ENCODE results near the gene ZFY.

The ZFY gene

DNA sequence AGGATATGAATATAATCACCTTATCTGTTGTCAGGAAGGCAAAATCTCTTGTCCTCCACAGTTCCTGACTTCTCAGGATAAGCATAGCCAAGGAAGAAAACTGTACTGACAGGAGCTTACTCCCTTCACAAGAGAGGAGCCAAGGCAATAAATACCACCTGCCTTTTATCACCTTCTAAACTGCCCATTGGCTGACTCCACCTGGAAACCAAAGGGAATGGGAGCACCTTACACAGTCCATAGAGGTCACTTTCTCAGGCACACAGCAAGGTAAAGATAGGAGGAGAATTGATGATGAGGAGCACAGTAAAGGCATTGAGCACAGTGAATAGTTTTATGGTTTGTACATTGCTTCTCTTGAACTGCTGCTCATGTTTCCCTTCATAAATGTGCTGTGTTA is 72.8 kb downstream of the ZFY start:
- H3K9me3 ChIP-seq (ENCODE audit: control insufficient read depth, low read length) = no peaks in the 10 kb centered on the region
- no peaks in the 10 kb centered on the region for H3K36me3 ChIP-seq (ENCODE audit: control insufficient read depth, insufficient read depth, low read length)

DNA sequence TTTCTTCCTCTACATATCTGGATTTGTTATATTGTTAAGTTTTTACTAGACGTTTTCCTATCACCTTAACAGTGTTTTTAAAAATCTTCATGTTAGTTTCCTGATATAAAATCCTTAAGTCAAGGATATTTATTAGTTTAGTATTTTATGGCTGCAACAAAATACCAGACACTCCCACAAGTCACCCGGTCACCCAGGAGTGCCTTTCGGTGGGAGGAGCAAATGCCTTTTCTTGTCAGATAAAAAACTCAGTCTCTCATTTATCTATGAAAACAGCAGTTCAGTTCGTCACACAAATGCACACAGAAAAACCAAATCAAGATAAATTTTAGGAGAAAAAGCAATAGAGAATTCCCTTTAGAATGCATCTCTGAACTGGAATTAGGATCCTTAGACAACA is 77.0 kb downstream of the ZFY start:
- Histone ChIP-seq H3K4me3 (ENCODE audit: extremely low read depth, insufficient read depth, low read length, poor library complexity, severe bottlenecking) (no peak overlapping the region), H3K27ac (ENCODE audit: low read depth, low read length, severe bottlenecking) (no peak overlapping the region), H3K9me3 (ENCODE audit: control insufficient read depth, low read length) (no peaks in the 10 kb centered on the region), H3K36me3 (ENCODE audit: control insufficient read depth, insufficient read depth, low read length) (no peaks in the 10 kb centered on the region), H3K4me1 (ENCODE audit: control insufficient read depth, insufficient read depth, low read length, poor library complexity, severe bottlenecking) (peaks cover 3% of the 10 kb centered on the region)
- no CpG with 5 or more reads among the region's 4 CpGs for WGBS, 2 experiments (ENCODE audit: insufficient coverage in 2 of 2)

More for the DNA sequence above, 72.8 kb downstream of the ZFY start:
- no peak overlapping the region for H3K4me3 ChIP-seq (ENCODE audit: extremely low read depth, insufficient read depth, low read length, poor library complexity, severe bottlenecking)
- H3K27ac ChIP-seq (ENCODE audit: low read depth, low read length, severe bottlenecking) = no peak overlapping the region
- peaks cover 2% of the 10 kb centered on the region for H3K4me1 ChIP-seq (ENCODE audit: control insufficient read depth, insufficient read depth, low read length, poor library complexity, severe bottlenecking)

DNA sequence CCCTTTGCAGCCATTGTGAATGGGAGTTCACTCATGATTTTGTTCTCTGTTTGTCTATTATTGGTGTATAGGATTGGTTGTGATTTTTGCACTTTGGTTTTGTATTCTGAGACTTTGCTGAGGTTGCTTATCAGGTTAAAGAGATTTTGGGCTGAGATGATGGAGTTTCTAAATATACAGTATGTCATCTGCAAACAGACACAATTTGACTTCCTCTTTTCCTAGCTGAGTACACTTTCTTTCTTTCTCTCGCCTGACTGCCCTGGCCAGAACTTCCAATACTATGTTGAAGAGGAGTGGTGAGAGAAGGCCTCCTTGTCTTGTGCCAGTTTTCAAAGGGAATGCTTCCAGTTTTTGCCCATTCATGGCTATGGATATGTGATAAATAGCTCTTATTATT is 81.4 kb downstream of the ZFY start:
- Histone ChIP-seq H3K4me3 (ENCODE audit: extremely low read depth, insufficient read depth, low read length, poor library complexity, severe bottlenecking) (no peak overlapping the region), H3K9me3 (ENCODE audit: control insufficient read depth, low read length) (no peaks in the 10 kb centered on the region), H3K27ac (ENCODE audit: low read depth, low read length, severe bottlenecking) (no peak overlapping the region), H3K4me1 (ENCODE audit: control insufficient read depth, insufficient read depth, low read length, poor library complexity, severe bottlenecking) (peaks cover 3% of the 10 kb centered on the region), H3K36me3 (ENCODE audit: control insufficient read depth, insufficient read depth, low read length) (no peaks in the 10 kb centered on the region)
- WGBS, 2 experiments (ENCODE audit: insufficient coverage in 2 of 2) = no CpG with 5 or more reads among the region's 1 CpG

DNA sequence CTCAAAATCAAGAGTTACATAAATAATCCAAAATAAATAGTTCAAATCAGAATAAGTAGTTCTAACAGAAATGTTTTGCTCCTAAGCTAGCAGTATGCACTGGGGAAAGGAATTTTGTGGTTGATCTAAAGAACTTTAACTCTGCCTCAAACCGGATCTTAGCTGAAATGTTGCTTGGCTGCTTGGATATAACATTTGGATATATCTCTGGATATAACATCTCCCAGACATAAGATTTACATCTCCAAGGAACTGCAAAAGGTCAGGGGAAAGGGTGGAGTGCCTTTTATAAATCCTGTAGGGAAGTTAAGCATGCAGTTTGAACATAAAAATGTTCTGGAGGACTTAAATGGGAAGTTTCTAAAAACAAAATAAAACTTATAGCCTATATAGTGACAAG is 83.4 kb downstream of the ZFY start:
- no peak overlapping the region for H3K4me3 ChIP-seq (ENCODE audit: extremely low read depth, insufficient read depth, low read length, poor library complexity, severe bottlenecking)
- no peaks in the 10 kb centered on the region for H3K4me1 ChIP-seq (ENCODE audit: control insufficient read depth, insufficient read depth, low read length, poor library complexity, severe bottlenecking)
- H3K36me3 ChIP-seq (ENCODE audit: control insufficient read depth, insufficient read depth, low read length) = no peaks in the 10 kb centered on the region
- no CpG with 5 or more reads among the region's 1 CpG for WGBS, 2 experiments (ENCODE audit: insufficient coverage in 2 of 2)
- no peak overlapping the region for H3K27ac ChIP-seq (ENCODE audit: low read depth, low read length, severe bottlenecking)
- no peaks in the 10 kb centered on the region for H3K9me3 ChIP-seq (ENCODE audit: control insufficient read depth, low read length)

DNA sequence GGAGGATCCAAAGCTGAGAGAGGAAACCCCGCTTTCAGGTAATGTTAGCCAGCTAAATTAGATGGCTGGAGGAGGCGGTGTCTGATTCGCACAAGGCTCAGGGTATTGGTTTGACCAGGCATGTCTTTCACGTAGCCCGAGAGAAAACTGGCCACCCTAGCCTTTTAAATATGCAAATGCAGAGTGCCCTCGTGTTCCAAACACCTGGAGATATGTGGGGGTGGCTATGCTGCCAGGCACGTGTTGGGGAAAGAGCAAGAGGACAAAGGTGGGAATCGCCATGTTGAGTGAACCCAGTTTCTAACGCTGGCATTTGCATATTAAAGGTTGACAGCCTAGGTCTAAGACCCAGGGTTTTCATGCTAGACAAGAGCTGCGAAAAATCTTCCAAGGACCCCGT is 84.4 kb downstream of the ZFY start:
- Histone ChIP-seq H3K9me3 (ENCODE audit: control insufficient read depth, low read length) (no peaks in the 10 kb centered on the region), H3K4me1 (ENCODE audit: control insufficient read depth, insufficient read depth, low read length, poor library complexity, severe bottlenecking) (no peaks in the 10 kb centered on the region), H3K36me3 (ENCODE audit: control insufficient read depth, insufficient read depth, low read length) (no peaks in the 10 kb centered on the region), H3K27ac (ENCODE audit: low read depth, low read length, severe bottlenecking) (no peak overlapping the region), H3K4me3 (ENCODE audit: extremely low read depth, insufficient read depth, low read length, poor library complexity, severe bottlenecking) (no peak overlapping the region)
- 57 to 72% methylated on average over 2 of the region's 11 CpGs for WGBS, 2 experiments (ENCODE audit: insufficient coverage in 2 of 2)

DNA sequence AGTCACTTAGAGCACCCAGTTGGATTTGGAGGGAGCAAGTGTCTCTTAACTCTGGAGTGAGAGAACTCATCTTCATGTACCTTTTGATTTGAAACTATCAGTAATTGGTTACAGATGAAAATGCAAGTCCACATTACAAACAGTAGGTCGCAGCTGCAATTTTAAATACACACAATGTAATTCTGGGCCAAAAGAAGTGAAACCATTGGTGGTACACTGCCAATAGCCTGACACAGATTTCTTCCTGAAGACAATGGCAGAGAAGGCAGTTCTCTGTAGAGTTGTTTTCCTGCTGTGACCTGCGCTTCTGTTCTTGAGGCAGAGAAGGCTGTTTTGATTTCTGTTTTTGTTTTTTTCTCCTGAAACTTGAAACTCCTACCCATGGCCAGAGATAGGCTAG is 86.0 kb downstream of the ZFY start:
- no peak overlapping the region for H3K27ac ChIP-seq (ENCODE audit: low read depth, low read length, severe bottlenecking)
- WGBS, 2 experiments (ENCODE audit: insufficient coverage in 2 of 2) = no CpG with 5 or more reads among the region's 2 CpGs
- H3K4me3 ChIP-seq (ENCODE audit: extremely low read depth, insufficient read depth, low read length, poor library complexity, severe bottlenecking) = no peak overlapping the region
- H3K9me3 ChIP-seq (ENCODE audit: control insufficient read depth, low read length) = no peaks in the 10 kb centered on the region
- no peaks in the 10 kb centered on the region for H3K4me1 ChIP-seq (ENCODE audit: control insufficient read depth, insufficient read depth, low read length, poor library complexity, severe bottlenecking)
- H3K36me3 ChIP-seq (ENCODE audit: control insufficient read depth, insufficient read depth, low read length) = no peaks in the 10 kb centered on the region

DNA sequence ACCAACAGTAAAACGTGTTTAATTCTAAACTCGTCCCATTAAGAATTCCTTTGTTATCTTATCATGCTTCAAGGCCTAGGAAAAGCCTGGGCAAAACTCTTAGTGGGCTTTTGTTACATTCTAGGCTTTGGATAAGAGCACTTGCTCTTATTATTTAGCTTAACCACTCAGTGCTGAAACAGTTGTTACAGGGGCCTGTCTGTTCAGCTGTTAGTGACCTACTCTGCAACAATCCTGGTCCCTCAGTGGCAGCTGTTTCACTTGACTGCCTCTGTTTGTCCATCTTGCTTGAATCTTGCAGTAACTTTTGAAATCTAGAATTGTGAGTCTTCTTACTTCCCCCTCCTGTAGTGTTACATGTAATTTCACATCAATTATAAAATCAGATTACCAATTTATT is 88.4 kb downstream of the ZFY start:
- Histone ChIP-seq H3K4me1 (ENCODE audit: control insufficient read depth, insufficient read depth, low read length, poor library complexity, severe bottlenecking) (no peaks in the 10 kb centered on the region), H3K27ac (ENCODE audit: low read depth, low read length, severe bottlenecking) (peak overlapping the region; percentile 53), H3K4me3 (ENCODE audit: extremely low read depth, insufficient read depth, low read length, poor library complexity, severe bottlenecking) (no peak overlapping the region), H3K9me3 (ENCODE audit: control insufficient read depth, low read length) (no peaks in the 10 kb centered on the region), H3K36me3 (ENCODE audit: control insufficient read depth, insufficient read depth, low read length) (no peaks in the 10 kb centered on the region)
- WGBS, 2 experiments (ENCODE audit: insufficient coverage in 2 of 2) = no CpG with 5 or more reads among the region's 2 CpGs

DNA sequence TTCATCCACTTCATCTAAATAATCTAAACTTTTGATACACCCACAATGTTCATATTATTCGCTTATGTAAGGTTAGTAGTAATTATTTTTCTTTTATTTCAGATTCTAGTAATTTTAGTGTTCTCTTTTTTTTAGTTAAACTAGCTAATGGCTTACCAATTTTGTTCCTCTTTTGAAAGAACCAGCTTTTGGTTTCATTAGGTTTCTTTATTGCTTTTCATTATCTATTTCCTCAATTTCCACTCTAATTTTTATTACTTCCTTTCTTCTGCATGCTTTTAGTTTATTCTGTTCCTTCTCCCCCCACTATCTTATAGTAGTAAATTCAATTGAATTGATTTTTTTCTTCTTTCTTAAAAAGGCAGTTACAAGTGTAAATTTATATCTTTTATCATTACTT is 90.2 kb downstream of the ZFY start:
- no peaks in the 10 kb centered on the region for H3K36me3 ChIP-seq (ENCODE audit: control insufficient read depth, insufficient read depth, low read length)
- H3K9me3 ChIP-seq (ENCODE audit: control insufficient read depth, low read length) = no peaks in the 10 kb centered on the region
- H3K4me3 ChIP-seq (ENCODE audit: extremely low read depth, insufficient read depth, low read length, poor library complexity, severe bottlenecking) = no peak overlapping the region
- no peak overlapping the region for H3K27ac ChIP-seq (ENCODE audit: low read depth, low read length, severe bottlenecking)
- WGBS, 2 experiments (ENCODE audit: insufficient coverage in 2 of 2) = no CpG with 5 or more reads among the region's 1 CpG
- no peaks in the 10 kb centered on the region for H3K4me1 ChIP-seq (ENCODE audit: control insufficient read depth, insufficient read depth, low read length, poor library complexity, severe bottlenecking)

Data from mesodermal cell (in vitro differentiated cells).